ENCODE measurements around the gene PCDHGA4.
"Not testable (repeated sequence)": the region's sequence is repeated elsewhere in the genome, so short reads cannot be mapped to it uniquely, and the experiment has no call there.

PCDHGA4 gene

GRCh38 chr5:141384471-141385267, 29.8 kb downstream of the PCDHGA4 start:
- DNase-seq: no peak

- not testable (repeated sequence) for DNase-seq
Measured at GRCh38 chr5:141387557-141388311, 32.9 kb downstream of the PCDHGA4 start, which contains the start of gene PCDHGB4. Gene PCDHGB4 (plus strand): TSS chr5:141387698. CDS start chr5:141387885, 187 bp downstream.

DNA sequence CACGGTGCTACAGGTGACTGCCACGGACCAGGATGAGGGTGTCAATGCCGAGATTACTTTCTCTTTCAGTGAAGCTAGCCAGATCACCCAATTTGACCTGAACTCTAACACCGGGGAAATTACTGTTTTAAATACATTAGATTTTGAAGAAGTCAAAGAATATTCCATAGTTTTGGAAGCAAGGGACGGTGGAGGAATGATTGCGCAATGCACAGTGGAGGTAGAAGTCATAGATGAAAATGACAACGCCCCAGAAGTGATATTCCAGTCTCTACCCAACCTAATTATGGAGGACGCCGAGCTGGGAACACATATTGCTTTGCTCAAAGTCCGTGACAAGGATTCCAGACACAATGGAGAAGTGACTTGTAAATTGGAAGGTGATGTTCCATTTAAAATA, 33.8 kb downstream of the PCDHGA4 start:
- DNase-seq: no peak

DNA sequence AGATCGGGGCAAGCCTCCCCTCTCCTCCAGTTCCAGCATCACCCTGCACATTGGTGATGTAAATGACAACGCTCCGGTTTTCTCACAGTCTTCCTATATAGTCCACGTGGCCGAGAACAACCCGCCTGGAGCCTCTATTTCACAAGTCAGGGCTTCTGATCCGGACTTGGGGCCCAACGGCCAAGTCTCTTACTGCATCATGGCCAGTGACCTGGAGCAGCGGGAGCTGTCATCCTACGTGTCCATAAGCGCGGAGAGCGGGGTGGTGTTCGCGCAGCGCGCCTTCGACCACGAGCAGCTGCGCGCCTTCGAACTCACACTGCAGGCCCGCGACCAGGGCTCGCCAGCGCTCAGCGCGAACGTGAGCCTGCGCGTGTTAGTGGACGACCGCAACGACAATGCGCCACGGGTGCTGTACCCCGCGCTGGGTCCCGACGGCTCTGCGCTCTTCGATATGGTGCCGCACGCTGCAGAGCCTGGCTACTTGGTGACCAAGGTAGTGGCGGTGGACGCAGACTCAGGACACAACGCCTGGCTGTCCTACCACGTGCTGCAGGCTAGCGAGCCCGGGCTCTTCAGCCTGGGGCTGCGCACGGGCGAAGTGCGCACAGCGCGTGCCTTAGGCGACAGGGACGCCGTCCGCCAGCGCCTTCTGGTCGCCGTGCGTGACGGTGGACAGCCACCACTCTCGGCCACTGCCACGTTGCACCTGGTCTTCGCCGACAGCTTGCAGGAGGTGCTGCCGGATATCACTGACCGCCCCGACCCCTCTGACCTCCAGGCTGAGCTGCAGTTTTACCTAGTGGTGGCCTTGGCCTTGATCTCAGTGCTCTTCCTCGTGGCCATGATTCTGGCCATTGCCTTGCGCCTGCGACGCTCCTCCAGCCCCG, 34.6 kb downstream of the PCDHGA4 start:
- DNase-seq: no peak

DNA sequence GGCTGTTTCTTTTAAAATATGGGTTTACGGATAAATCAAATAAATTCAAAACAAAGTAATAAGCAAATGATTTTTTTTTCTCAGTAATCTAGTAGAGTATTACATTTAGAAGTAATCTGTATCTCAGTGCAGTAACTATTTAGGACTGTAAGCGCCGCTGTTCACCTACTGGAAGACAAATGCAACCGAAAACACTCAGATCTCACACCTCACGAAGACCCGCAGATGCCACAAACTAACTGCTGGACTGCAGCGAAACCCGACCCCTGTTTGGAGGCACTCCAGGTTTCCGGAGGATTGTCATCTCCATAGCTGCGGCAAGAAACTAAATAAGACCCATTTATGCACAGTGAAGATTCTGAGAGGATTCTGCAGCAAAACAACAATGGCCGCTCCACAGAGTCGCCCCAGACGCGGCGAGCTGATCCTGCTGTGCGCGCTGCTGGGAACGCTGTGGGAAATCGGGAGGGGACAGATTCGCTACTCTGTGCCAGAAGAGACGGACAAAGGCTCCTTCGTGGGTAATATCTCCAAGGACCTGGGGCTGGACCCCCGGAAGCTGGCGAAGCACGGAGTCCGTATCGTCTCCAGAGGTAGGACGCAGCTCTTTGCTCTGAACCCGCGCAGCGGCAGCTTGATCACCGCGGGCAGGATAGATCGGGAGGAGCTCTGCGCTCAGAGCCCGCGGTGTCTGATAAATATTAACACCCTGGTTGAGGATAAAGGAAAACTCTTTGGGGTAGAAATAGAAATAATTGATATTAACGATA, 37.8 kb downstream of the PCDHGA4 start, which contains the start of gene PCDHGA8:
PCDHGA8 (plus strand) TSS at position 205 of the 770 bp plus-strand sequence; CDS start at position 386, 181 bp downstream.
- DNase-seq: no peak

DNA sequence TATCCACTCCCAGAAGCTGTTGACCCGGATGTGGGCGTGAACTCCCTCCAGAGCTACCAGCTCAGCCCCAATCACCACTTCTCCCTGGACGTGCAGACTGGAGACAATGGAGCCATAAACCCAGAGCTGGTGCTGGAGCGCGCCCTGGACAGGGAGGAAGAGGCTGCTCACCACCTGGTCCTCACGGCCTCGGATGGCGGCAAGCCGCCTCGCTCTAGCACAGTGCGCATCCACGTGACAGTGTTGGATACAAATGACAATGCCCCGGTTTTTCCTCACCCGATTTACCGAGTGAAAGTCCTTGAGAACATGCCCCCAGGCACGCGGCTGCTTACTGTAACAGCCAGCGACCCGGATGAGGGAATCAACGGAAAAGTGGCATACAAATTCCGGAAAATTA, 38.4 kb downstream of the PCDHGA4 start:
- DNase-seq: no peak

DNA sequence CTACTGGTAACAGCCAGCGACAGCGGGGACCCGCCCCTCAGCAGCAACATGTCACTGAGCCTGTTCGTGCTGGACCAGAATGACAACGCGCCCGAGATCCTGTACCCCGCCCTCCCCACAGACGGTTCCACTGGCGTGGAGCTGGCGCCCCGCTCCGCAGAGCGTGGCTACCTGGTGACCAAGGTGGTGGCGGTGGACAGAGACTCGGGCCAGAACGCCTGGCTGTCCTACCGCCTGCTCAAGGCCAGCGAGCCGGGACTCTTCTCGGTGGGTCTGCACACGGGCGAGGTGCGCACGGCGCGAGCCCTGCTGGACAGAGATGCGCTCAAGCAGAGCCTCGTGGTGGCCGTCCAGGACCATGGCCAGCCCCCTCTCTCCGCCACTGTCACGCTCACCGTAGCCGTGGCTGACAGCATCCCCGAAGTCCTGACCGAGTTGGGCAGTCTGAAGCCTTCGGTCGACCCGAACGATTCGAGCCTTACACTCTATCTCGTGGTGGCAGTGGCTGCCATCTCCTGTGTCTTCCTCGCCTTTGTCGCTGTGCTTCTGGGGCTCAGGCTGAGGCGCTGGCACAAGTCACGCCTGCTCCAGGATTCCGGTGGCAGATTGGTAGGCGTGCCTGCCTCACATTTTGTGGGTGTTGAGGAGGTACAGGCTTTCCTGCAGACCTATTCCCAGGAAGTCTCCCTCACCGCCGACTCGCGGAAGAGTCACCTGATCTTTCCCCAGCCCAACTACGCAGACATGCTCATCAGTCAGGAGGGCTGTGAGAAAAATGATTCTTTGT, 39.8 kb downstream of the PCDHGA4 start:
- DNase-seq: not testable (repeated sequence)

DNA sequence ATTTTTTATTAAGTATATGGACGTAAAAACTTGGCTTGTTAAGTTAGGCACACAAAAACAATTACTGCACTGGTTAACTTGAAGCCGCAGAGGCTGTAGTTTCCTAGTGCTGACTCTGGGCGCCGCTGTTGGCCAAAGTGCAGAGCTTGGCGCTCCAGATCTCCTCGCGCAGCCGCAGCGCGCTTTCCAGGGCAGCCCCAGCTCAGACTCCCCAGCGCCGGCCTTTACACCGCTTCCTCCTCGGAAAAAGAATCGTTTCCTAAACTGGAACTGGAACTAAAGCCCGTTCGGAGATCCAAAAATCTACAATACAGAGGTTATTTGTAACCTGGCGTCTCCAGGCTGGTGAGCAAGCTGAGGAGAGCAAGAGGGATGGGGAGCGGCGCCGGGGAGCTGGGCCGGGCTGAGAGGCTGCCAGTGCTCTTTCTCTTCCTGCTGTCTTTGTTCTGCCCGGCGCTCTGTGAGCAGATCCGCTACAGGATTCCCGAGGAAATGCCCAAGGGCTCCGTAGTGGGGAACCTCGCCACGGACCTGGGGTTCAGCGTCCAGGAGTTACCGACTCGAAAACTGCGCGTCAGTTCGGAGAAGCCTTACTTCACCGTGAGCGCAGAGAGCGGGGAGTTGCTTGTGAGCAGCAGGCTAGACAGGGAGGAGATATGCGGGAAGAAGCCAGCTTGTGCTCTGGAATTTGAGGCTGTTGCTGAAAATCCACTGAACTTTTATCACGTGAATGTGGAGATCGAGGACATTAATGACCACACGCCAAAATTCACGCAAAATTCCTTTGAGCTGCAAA, 43.1 kb downstream of the PCDHGA4 start, which contains the start of gene PCDHGB5:
PCDHGB5 (plus strand) TSS at position 192 of the 796 bp plus-strand sequence; CDS start at position 373, 181 bp downstream.
- not testable (repeated sequence) for DNase-seq

DNA sequence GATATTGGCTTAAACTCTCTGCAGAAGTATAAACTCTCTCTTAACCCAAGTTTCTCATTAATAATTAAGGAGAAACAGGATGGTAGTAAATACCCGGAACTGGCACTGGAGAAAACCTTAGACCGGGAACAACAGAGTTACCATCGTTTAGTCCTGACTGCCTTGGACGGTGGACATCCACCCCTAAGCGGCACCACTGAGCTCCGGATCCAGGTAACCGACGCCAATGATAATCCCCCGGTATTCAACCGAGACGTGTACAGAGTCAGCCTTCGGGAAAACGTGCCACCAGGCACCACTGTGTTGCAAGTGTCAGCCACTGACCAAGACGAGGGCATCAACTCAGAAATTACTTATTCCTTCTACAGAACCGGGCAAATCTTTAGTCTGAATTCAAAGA, 43.8 kb downstream of the PCDHGA4 start:
- no peak for DNase-seq

- no peak for DNase-seq
Measured at GRCh38 chr5:141399555-141400258, 44.9 kb downstream of the PCDHGA4 start.

DNA sequence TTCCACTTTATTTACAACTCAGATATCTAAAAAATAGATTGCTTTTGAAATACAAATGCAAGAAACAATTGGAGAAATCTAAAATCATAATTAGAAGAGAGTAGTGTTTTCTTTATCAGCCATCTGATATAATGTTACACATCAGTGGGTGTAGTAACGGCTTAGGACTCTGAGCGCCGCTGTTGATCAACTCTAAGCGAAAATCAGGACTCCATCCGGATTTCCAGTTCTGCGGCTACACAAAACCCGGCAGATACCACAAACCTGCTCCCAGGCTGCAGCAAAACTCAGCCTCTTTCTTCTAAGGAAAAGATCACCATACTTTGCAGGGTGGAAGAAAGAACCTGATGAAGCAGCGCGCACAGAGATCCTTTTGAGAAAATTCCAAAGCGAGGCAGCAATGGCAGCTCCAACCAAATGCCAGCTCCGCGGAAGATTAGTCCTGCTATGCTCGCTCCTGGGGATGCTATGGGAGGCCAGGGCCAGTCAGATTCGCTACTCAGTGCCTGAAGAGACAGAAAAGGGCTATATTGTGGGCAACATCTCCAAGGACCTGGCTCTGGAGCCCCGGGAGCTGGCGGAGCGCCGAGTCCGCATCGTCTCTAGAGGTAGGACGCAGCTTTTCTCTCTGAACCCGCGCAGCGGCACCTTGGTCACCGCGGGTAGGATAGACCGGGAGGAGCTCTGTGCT, 47.9 kb downstream of the PCDHGA4 start, which contains the start of gene PCDHGA9:
PCDHGA9 (plus strand) TSS at position 226 of the 691 bp plus-strand sequence; CDS start at position 401, 175 bp downstream.
- DNase-seq: peak; percentile 29

DNA sequence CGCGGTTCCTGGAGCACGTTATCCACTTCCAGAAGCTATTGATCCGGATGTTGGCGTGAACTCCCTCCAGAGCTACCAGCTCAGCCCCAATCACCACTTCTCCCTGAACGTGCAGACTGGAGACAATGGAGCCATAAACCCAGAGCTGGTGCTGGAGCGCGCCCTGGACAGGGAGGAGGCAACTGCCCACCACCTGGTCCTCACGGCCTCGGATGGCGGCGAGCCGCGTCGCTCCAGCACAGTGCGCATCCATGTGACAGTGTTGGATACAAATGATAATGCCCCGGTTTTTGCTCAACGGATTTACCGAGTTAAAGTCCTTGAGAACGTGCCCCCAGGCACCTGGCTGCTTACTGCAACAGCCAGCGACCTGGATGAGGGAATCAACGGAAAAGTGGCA, 48.6 kb downstream of the PCDHGA4 start:
- DNase-seq: no peak
